ENCODE data around the gene KRT83.
"Not testable (repeated sequence)": the region's sequence is repeated elsewhere in the genome, so short reads cannot be mapped to it uniquely, and the experiment has no call there.

The KRT83 gene

DNA sequence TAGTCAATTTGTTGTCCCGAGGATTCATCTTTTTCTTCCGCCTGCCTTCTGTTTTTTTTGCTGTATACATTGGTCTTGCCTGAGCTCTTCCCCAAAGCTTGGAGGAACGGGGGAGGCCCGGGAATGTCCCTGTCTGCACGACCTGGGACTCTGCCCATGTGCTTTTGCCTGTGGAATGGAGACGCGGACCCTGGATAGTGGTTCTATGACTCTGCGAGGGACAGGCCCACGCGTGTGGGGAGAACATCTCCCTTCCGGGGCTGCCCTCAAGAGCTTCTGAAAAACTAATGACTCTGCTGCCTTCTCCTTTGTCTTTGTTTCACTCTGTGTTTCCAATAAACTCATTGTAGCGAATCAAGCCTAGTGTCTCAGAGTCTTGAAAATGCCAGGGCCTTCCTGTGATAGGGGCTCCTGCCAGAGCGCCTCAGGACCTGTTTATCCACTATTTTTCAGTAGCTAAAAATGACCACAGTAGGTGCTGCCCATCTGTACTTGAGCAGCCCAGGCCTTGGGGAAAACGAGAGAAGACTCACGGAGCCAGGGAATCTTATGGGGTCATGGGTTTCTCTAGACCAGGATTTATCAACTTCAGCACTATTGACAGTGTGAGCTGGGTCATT is 12.3 kb downstream of the KRT83 start:
- Histone ChIP-seq H3K4me3 (ENCODE audit: low read length in 2 of 2) (peak overlapping the region; percentile 61 to 76), H3K27me3 (ENCODE audit: control insufficient read depth in 1 of 2, insufficient read depth in 2 of 2, low read length in 2 of 2) (peaks cover 2 to 18% of the 10 kb centered on the region in 2 donors), H3K27ac (ENCODE audit: low read length) (peak overlapping the region; percentile 41), H3K4me1 (ENCODE audit: control insufficient read depth, insufficient read depth, low read length) (peaks cover 23% of the 10 kb centered on the region), H3K9me3 (ENCODE audit: control insufficient read depth in 2 of 2, low read length in 2 of 2) (no peaks in the 10 kb centered on the region), H3K36me3 (ENCODE audit: control insufficient read depth in 2 of 2, insufficient read depth in 2 of 2, low read length in 2 of 2) (no peaks in the 10 kb centered on the region), H3K9ac (ENCODE audit: low read length in 2 of 2) (peak overlapping the region; percentile 7 to 29)

DNA sequence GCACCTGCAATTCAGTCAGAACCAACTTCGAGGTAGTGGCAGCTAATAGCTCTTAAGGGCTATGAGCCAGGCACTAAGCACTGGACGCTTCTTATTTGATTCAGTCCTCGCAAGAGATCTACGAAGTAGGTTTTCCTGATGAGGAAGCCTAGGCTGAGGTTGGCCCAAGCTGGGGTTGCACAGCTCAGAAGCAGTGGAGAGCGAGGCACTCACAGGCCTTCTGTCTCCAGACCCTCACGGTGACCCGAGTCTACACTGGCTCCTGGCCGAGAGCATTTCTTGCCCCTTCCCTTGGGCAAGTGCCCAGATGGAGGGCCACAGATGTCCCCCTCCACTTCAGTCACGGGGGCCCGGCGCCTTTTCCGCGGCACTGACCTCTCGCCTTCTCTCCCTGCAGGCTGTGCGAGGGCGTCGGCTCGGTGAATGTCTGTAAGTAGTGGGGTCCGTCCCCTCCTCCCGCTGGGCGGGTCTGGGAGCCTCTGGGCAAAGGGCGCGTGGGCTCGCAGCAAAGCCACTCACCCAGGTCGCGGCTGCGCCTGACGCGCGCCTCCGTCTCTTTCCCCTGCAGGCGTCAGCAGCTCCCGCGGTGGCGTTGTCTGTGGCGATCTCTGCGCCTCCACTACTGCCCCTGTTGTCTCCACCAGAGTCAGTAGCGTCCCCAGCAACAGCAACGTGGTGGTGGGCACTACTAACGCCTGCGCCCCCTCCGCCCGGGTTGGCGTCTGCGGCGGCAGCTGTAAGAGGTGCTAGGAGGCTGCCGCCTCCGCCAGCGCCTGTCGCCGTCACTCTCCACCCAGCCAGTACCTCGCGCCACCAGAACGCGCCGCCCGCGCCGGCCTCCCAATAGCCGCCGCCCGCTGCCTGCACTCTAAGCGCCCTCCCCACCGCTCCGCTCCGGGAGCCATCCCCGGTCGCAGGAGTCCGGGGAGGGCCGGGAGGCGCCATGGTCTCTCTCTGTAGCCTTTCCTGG is 13.1 kb downstream of the KRT83 start:
- no peaks in the 10 kb centered on the region for H3K36me3 ChIP-seq (ENCODE audit: control insufficient read depth in 2 of 2, insufficient read depth in 2 of 2, low read length in 2 of 2)
- H3K9ac ChIP-seq (ENCODE audit: low read length in 2 of 2), result peak overlapping the region; percentile 7 to 58
- no peaks in the 10 kb centered on the region for H3K9me3 ChIP-seq (ENCODE audit: control insufficient read depth in 2 of 2, low read length in 2 of 2)
- H3K27me3 ChIP-seq (ENCODE audit: control insufficient read depth in 1 of 2, insufficient read depth in 2 of 2, low read length in 2 of 2), result peaks cover 0 to 18% of the 10 kb centered on the region in 2 donors
- H3K4me3 ChIP-seq (ENCODE audit: low read length in 2 of 2), result peak overlapping the region; percentile 61 to 76
- peaks cover 23% of the 10 kb centered on the region for H3K4me1 ChIP-seq (ENCODE audit: control insufficient read depth, insufficient read depth, low read length)
- H3K27ac ChIP-seq (ENCODE audit: low read length), result peak overlapping the region; percentile 41

DNA sequence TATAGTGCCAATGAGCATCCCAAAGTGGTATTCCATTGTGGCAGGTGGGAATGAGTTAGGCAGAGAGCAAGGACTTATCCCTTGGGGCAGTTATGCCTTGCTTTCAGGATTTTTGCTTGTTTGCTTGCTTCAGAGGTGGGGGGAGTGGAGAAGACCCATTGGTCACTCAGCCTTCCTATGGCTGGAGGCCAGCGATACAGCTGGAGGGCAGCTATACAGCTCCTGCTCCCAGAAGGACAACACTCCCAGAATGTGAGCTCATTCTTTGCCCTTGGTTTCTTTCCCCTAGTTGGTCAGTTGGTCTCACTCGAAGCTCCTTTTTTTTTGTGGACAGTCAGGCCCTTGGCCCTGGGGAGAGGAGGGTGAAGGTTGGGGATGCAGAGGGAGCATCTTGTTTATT is 14.5 kb downstream of the KRT83 start:
- H3K9ac ChIP-seq (ENCODE audit: low read length in 2 of 2), result no peak overlapping the region
- no peak overlapping the region for H3K4me3 ChIP-seq (ENCODE audit: low read length in 2 of 2)
- no peaks in the 10 kb centered on the region for H3K36me3 ChIP-seq (ENCODE audit: control insufficient read depth in 2 of 2, insufficient read depth in 2 of 2, low read length in 2 of 2)
- H3K27ac ChIP-seq (ENCODE audit: low read length), result no peak overlapping the region
- peaks cover 23% of the 10 kb centered on the region for H3K4me1 ChIP-seq (ENCODE audit: control insufficient read depth, insufficient read depth, low read length)
- no peaks in the 10 kb centered on the region for H3K9me3 ChIP-seq (ENCODE audit: control insufficient read depth in 2 of 2, low read length in 2 of 2)
- peaks cover 0 to 18% of the 10 kb centered on the region in 2 donors for H3K27me3 ChIP-seq (ENCODE audit: control insufficient read depth in 1 of 2, insufficient read depth in 2 of 2, low read length in 2 of 2)

DNA sequence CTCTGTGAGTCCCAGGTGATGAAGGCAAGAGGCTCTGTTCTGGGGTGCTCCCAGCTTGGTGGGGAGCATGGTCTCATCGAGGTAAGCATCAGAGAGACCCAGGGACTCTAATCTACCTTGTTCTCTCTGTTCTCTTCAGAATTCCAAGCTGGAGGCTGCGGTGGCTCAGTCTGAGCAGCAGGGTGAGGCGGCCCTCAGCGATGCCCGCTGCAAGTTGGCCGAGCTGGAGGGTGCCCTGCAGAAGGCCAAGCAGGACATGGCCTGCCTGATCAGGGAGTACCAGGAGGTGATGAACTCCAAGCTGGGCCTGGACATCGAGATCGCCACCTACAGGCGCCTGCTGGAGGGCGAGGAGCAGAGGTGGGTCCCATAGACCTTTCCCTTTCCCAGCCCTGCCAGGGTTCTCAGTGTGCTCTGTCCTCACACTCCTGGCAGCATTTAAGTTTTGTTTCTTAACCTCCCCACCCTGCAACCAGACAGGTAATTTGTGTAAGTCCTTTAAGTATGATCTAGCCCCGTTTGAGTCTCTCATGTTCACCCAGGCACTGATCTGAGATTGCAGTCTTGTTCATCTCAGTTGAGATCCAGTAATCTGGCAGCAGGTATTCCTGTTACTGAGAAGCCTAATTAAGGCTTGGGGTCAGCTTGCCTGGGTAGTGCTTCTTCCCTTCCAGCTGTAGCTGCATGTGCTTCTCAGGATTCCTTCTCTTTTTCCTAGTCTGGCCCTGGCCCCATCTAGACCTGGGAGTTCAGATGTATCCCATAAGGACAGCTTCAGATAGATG is 15.1 kb downstream of the KRT83 start:
- Histone ChIP-seq H3K9me3 (ENCODE audit: control insufficient read depth in 2 of 2, low read length in 2 of 2) (no peaks in the 10 kb centered on the region), H3K27ac (ENCODE audit: low read length) (no peak overlapping the region), H3K4me1 (ENCODE audit: control insufficient read depth, insufficient read depth, low read length) (peaks cover 18% of the 10 kb centered on the region), H3K4me3 (ENCODE audit: low read length in 2 of 2) (no peak overlapping the region), H3K36me3 (ENCODE audit: control insufficient read depth in 2 of 2, insufficient read depth in 2 of 2, low read length in 2 of 2) (no peaks in the 10 kb centered on the region), H3K9ac (ENCODE audit: low read length in 2 of 2) (no peak overlapping the region), H3K27me3 (ENCODE audit: control insufficient read depth in 1 of 2, insufficient read depth in 2 of 2, low read length in 2 of 2) (peaks cover 0 to 18% of the 10 kb centered on the region in 2 donors)

DNA sequence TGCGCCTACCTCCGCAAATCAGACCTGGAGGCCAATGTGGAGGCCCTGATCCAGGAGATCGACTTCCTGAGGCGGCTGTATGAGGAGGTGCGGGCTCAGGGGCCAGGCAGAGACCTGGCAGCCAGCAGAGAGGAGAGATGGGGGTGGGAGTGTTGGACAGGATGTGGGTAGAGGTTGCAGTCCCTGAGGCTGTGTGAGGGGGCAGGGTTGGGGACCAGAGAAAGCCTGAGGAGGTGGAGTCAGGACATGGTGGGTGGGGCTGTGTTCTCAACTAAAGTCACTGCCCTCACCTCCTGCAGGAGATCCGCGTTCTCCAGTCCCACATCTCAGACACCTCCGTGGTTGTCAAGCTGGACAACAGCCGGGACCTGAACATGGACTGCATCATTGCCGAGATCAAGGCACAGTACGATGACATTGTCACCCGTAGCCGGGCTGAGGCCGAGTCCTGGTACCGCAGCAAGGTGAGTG is 16.2 kb downstream of the KRT83 start:
- H3K9ac ChIP-seq (ENCODE audit: low read length in 2 of 2); H3K36me3 ChIP-seq (ENCODE audit: control insufficient read depth in 2 of 2, insufficient read depth in 2 of 2, low read length in 2 of 2); H3K27ac ChIP-seq (ENCODE audit: low read length); H3K9me3 ChIP-seq (ENCODE audit: control insufficient read depth in 2 of 2, low read length in 2 of 2); H3K4me3 ChIP-seq (ENCODE audit: low read length in 2 of 2): not testable (repeated sequence)
- Histone ChIP-seq H3K27me3 (ENCODE audit: control insufficient read depth in 1 of 2, insufficient read depth in 2 of 2, low read length in 2 of 2) (peaks cover 0 to 18% of the 10 kb centered on the region in 2 donors), H3K4me1 (ENCODE audit: control insufficient read depth, insufficient read depth, low read length) (peaks cover 12% of the 10 kb centered on the region)

DNA sequence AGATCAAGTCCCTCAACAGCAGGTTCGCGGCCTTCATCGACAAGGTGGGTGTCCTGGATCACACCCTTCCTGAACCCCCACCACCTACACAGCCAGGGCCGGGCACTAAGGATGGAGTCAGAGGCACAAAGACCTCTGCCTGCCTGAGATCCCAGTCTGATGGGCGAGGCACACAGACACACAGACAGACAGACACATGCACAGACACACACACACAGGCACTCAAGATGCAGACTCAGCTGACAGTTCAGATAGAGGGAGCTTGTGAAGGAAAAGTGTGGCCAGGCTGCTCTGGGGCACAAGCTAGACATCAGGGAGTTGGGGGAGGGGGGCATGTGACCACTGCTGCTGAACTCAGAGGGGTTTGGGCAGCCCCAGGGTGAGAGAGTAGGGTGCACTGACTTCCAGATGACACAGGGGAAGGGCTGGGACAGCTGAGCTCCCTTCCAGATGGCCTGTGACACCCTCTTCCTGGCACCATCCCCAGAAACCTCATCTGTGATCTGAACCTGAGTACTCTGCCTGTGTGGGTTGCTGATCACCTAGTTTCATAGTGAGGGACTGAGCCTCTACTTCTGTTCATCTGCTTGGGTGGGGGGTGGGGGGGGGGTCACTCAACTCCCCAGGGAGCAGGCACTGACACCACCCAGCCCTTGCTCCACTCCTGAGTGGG is 18.8 kb downstream of the KRT83 start:
- H3K4me1 ChIP-seq (ENCODE audit: control insufficient read depth, insufficient read depth, low read length); H3K4me3 ChIP-seq (ENCODE audit: low read length in 2 of 2); H3K27me3 ChIP-seq (ENCODE audit: control insufficient read depth in 1 of 2, insufficient read depth in 2 of 2, low read length in 2 of 2); H3K9me3 ChIP-seq (ENCODE audit: control insufficient read depth in 2 of 2, low read length in 2 of 2); H3K9ac ChIP-seq (ENCODE audit: low read length in 2 of 2); H3K36me3 ChIP-seq (ENCODE audit: control insufficient read depth in 2 of 2, insufficient read depth in 2 of 2, low read length in 2 of 2); H3K27ac ChIP-seq (ENCODE audit: low read length): not testable (repeated sequence)

DNA sequence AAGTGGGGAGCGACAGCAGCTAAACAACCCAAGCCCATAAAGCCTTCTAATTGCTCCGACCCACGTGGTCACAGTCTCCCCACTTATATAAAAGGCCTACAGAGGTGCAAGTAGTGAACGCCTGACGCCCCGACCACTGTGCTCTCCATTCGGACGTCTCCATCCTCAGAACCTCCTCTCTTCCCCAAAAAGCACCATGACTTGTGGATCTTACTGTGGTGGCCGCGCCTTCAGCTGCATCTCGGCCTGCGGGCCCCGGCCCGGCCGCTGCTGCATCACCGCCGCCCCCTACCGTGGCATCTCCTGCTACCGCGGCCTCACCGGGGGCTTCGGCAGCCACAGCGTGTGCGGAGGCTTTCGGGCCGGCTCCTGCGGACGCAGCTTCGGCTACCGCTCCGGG is 19.5 kb downstream of the KRT83 start:
- H3K27ac ChIP-seq (ENCODE audit: low read length); H3K27me3 ChIP-seq (ENCODE audit: control insufficient read depth in 1 of 2, insufficient read depth in 2 of 2, low read length in 2 of 2); H3K36me3 ChIP-seq (ENCODE audit: control insufficient read depth in 2 of 2, insufficient read depth in 2 of 2, low read length in 2 of 2); H3K9me3 ChIP-seq (ENCODE audit: control insufficient read depth in 2 of 2, low read length in 2 of 2); H3K4me3 ChIP-seq (ENCODE audit: low read length in 2 of 2); H3K4me1 ChIP-seq (ENCODE audit: control insufficient read depth, insufficient read depth, low read length); H3K9ac ChIP-seq (ENCODE audit: low read length in 2 of 2): not testable (repeated sequence)

DNA sequence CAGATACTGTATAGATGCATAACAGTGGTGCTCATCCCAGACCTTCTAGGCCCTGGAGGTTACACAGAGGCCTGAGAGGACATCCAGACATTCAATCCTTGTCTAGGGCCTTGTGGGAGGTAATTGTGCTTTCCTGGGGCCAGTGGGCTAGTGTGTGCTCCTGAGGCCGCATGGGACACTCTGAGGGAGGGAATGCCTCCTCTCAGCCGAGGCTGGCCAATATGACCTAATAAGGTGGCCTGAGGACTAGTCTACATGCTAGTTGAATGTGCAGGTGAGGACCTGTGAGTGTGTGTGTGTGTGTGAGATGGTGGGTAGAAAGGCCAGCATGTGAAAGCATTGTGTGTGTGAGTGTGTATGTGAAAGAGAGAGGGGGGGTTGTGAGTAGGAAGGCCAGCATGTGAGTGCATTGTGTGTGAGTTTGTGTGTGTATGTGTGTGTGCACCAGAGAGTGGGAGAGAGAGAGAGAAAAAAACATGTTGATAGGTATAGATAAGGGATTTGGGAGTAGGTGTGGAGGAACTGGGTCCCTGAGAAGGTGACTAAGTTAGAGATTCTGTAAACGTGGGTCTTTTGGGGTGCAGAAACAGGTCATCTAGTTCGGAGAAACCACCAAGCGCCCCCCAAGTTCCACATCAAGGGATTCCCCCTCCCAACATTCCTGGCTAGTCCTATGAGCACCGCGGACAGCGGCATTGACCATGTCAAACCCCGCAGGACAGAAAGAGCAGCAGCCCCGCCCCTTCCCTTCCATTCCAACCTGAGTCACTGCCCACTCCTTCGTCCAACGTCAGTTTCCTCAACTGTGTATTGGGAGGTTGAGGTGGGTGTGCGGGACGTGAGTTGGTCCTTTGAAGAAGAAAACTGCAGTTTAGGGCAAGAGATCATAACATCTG is 20.2 kb downstream of the KRT83 start:
- Histone ChIP-seq H3K27me3 (ENCODE audit: control insufficient read depth in 1 of 2, insufficient read depth in 2 of 2, low read length in 2 of 2) (no peaks in the 10 kb centered on the region), H3K27ac (ENCODE audit: low read length) (no peak overlapping the region), H3K36me3 (ENCODE audit: control insufficient read depth in 2 of 2, insufficient read depth in 2 of 2, low read length in 2 of 2) (no peaks in the 10 kb centered on the region), H3K4me1 (ENCODE audit: control insufficient read depth, insufficient read depth, low read length) (no peaks in the 10 kb centered on the region), H3K9me3 (ENCODE audit: control insufficient read depth in 2 of 2, low read length in 2 of 2) (no peaks in the 10 kb centered on the region), H3K9ac (ENCODE audit: low read length in 2 of 2) (no peak overlapping the region), H3K4me3 (ENCODE audit: low read length in 2 of 2) (no peak overlapping the region)

DNA sequence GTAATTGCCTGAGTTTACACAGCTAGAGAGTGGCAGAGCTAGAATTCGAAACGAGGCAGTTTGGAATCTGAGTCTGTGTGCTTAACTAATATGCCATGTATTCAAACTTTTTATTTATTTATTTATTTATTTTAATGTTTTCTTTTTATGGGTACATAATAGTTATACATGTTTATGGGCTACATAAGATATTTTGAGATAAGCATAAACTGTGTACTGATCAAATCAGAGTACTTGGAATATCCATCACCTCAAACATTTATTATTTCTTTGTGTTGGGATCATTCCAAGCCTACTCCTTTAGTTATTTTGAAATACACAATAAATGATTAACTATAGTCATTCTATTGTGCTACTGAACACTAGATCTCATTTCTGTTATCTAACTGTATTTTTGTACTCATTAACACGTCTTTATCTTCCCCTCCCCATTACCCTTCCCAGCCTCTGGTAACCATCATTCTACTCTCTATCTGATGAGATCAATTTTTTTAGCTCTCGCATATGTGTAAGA is 22.5 kb downstream of the KRT83 start:
- H3K9me3 ChIP-seq (ENCODE audit: control insufficient read depth in 2 of 2, low read length in 2 of 2), result no peaks in the 10 kb centered on the region
- H3K27me3 ChIP-seq (ENCODE audit: control insufficient read depth in 1 of 2, insufficient read depth in 2 of 2, low read length in 2 of 2), result no peaks in the 10 kb centered on the region
- H3K27ac ChIP-seq (ENCODE audit: low read length), result no peak overlapping the region
- no peaks in the 10 kb centered on the region for H3K36me3 ChIP-seq (ENCODE audit: control insufficient read depth in 2 of 2, insufficient read depth in 2 of 2, low read length in 2 of 2)
- H3K4me1 ChIP-seq (ENCODE audit: control insufficient read depth, insufficient read depth, low read length), result no peaks in the 10 kb centered on the region
- H3K4me3 ChIP-seq (ENCODE audit: low read length in 2 of 2), result no peak overlapping the region
- H3K9ac ChIP-seq (ENCODE audit: low read length in 2 of 2), result no peak overlapping the region

Measured in stomach smooth muscle (tissue), 2 donors.